GM23248 (cell line): ENCODE measurements around the gene AGMO.

ENCODE experiments used
- EZH2 ChIP-seq: fragments of 200-600 bp; sonication (generic); IDR thresholded peaks from 2 replicates; pipeline ENCODE4 v1.6.1; 2018; ENCODE audit warnings: antibody characterized with exemption, mild to moderate bottlenecking; ENCODE audit not compliant: insufficient read depth, poor library complexity, severe bottlenecking
- EZH2phosphoT487 ChIP-seq: fragments of 200-600 bp; sonication (generic); IDR thresholded peaks from 2 replicates; pipeline ENCODE4 v1.6.1; 2018; ENCODE audit warnings: antibody characterized with exemption, moderate library complexity, mild to moderate bottlenecking, low read depth; ENCODE audit not compliant: insufficient read depth

DNA sequence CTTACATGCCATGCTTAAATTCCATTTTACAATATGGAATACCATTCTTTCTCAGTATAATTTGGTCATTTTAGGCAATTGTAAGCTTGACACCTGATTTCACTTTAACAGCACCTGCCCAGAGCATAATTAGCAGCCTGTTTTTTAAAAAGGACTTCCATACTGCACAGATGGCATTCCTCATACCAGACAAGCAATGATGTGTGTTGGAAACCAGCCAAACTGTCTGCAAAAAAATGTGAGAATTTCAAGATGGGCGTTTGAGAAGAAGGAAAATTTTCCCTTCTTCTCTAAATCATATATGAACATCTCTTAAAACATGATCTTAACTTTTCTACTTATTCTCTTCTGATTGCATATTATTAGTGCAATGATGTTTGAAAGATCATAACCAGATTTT, 40.4 kb upstream of the AGMO start:
- TF ChIP-seq EZH2, result no peak
- TF ChIP-seq EZH2phosphoT487, result no peak
